Urothelium cell line (cell line): ENCODE measurements around the gene HNRNPA0.
A peak's percentile ranks its signal among the peaks of the same experiment; 100 is the strongest.

ENCODE experiments used
- DNase-seq: peaks from one replicate; pipeline ENCODE4 v3.0.0; 2011; ENCODE audit warnings: low spot score, mixed read lengths
- FAIRE-seq: peaks from 2 replicates; lab custom pipeline; 2011; peaks lifted over from hg19 to GRCh38; lab: Jason Lieb, UNC

Gene HNRNPA0

GRCh38 chr5:137754961-137755762, 999 bp upstream of the HNRNPA0 start:
- DNase-seq (no peak), FAIRE-seq (no peak)

- peak; percentile 17 for DNase-seq
- FAIRE-seq, result no peak
These were observed 424 bp downstream of the HNRNPA0 start for GRCh38 chr5:137753691-137754187.

- DNase-seq (no peak), FAIRE-seq (no peak)
These were observed 1.1 kb downstream of the HNRNPA0 start for GRCh38 chr5:137752905-137753690.

- FAIRE-seq (no peak), DNase-seq (peak; percentile 25)
These were observed 2.2 kb downstream of the HNRNPA0 start for GRCh38 chr5:137751869-137752491.

- no peak for FAIRE-seq
- DNase-seq, result no peak
These were observed 3.7 kb downstream of the HNRNPA0 start for GRCh38 chr5:137750436-137750835.

- no peak for DNase-seq
- no peak for FAIRE-seq
These were observed 6.3 kb downstream of the HNRNPA0 start for GRCh38 chr5:137747848-137748247.

GRCh38 chr5:137743031-137743640, 11.0 kb downstream of the HNRNPA0 start:
- peak; percentile 38 for DNase-seq

GRCh38 chr5:137741718-137742117, 12.4 kb downstream of the HNRNPA0 start:
- no peak for FAIRE-seq
- no peak for DNase-seq

More at GRCh38 chr5:137743031-137743640, 11.0 kb downstream of the HNRNPA0 start:
- FAIRE-seq, result no peak

GRCh38 chr5:137739737-137740136, 14.4 kb downstream of the HNRNPA0 start:
- DNase-seq (no peak), FAIRE-seq (no peak)

- FAIRE-seq, result no peak
These were observed 15.2 kb downstream of the HNRNPA0 start for GRCh38 chr5:137738947-137739346.

GRCh38 chr5:137737349-137738131, 16.6 kb downstream of the HNRNPA0 start:
- DNase-seq (no peak), FAIRE-seq (no peak)

More at GRCh38 chr5:137738947-137739346, 15.2 kb downstream of the HNRNPA0 start:
- DNase-seq, result no peak

- DNase-seq (no peak), FAIRE-seq (no peak)
These were observed 17.7 kb downstream of the HNRNPA0 start for GRCh38 chr5:137736496-137736895.

GRCh38 chr5:137735555-137736284, 18.4 kb downstream of the HNRNPA0 start, which contains the start of gene KLHL3:
Gene KLHL3 (minus strand): TSS chr5:137736089. CDS start chr5:137735646, 443 bp downstream.
- DNase-seq, result no peak
- no peak for FAIRE-seq

- DNase-seq (no peak), FAIRE-seq (no peak)
These were observed 19.1 kb downstream of the HNRNPA0 start for GRCh38 chr5:137734962-137735554.

GRCh38 chr5:137734331-137734730, 19.8 kb downstream of the HNRNPA0 start:
- no peak for FAIRE-seq
- DNase-seq, result no peak

- no peak for DNase-seq
- FAIRE-seq, result no peak
These were observed 20.2 kb downstream of the HNRNPA0 start for GRCh38 chr5:137733922-137734321.

- FAIRE-seq, result no peak
These were observed 21.2 kb downstream of the HNRNPA0 start for GRCh38 chr5:137733006-137733405.

GRCh38 chr5:137731176-137731575, 23.0 kb downstream of the HNRNPA0 start:
- DNase-seq (no peak), FAIRE-seq (no peak)

More at GRCh38 chr5:137733006-137733405, 21.2 kb downstream of the HNRNPA0 start:
- no peak for DNase-seq

- FAIRE-seq (no peak), DNase-seq (no peak)
These were observed 23.8 kb downstream of the HNRNPA0 start for GRCh38 chr5:137730336-137730735.
